GM19035 (cell line): ENCODE data around the gene ITLN2.
"Not testable (repeated sequence)": the region's sequence is repeated elsewhere in the genome, so short reads cannot be mapped to it uniquely, and the experiment has no call there.

Experiments used
- ATAC-seq: cut with Tn5 transposase; IDR thresholded peaks from one replicate; pipeline ENCODE4 v1.9.1; 2021; ENCODE audit not compliant: unreplicated experiment

Gene ITLN2

DNA sequence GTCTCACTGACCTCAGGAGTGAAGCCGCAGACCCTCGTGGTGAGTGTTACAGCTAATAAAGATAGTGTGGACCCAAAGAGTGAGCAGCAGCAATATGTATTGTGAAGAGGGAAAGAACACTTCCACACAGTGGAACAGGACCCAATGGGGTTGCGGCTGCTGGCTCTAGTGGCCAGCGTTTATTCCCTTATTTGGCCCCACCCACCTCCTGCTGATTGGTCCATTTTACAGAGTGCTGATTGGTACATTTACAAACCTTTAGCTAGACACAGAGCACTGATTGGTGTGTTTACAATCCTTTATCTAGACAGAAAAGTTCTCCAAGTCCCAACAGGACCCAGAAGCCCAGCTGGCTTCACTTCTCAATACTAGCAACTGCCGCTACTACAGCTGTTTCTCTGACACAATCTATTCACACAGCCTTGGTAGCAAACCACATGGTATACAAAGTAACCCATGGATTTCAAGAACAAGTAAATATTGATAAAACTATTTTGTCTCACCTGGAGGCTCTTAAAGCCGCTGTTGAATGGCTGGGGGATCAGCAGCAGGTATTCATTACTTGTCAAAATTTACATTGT, 44.3 kb downstream of the ITLN2 start:
- no peak for ATAC-seq

DNA sequence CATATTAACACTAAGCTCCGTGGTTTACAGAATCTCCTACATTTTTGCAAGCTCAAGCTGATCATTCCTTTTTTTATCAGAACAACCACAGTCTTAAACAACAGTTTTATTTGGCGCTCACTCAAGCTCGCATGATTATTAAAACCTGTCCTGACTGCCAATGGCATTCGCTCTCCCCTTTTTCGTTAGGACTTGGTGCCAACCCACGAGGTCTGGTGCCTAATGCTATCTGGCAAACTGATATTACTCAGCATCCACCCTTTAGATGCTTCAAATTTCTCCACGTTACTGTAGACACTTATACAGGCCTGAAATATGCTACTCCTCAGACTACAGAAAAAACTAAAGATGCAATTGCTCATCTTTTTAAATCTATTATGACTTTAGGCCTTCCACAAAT, 46.6 kb downstream of the ITLN2 start:
- ATAC-seq: no peak

DNA sequence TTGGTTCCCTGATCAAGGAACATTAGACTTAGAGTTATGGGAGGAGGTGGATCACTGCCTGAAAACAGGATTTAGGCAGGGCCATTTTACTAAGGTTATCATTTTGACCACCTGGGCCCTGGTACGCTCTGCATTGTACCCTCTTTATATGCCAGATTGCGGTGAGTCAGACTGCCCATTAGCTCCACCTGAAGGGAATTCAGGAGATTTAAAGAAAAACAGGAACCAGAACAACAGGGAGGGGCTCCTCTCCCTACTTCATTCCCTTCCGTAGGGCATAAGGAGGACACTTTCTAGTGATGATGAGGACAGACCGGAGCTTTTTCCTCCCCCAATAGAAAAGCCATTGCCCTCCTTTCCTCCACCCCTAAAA, 49.0 kb downstream of the ITLN2 start:
- ATAC-seq: no peak

DNA sequence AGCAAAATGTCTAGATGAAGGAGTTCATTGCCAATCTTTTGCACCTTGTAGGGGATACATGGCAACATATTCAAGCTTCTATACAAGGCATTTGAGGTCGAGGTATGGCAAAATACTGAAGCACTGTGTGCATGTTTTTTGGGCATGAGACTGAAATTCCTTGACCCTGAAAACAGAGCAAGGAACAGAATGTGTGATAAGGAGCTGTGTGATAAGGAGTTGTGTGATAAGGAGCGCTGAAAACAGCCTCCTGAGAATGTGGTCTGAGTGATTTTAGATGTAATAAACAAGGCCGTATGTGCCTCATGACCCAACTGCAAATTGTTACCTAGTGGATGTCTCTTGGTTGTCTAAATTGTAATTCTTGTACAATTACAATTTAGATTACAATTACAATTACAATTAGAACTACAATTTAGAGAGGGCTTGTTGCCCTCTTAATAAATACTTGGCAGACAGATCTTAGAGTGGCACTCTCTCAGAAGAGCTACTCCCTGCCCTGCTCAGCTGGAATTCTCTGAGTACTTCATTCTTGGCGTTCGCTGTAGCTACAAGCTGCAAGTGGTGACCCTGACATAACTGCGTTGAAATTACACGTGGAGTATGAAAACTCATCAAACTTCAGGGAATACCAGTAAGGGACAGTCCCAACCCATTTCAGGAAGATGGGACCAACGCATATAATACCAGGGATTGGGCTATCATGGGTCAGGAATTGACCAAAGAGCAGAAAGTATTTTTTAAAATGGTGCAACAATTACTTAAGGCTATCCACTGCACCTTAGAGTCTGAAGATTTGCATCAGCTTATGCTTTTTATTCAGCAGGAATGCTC, 49.6 kb downstream of the ITLN2 start:
- no peak for ATAC-seq

DNA sequence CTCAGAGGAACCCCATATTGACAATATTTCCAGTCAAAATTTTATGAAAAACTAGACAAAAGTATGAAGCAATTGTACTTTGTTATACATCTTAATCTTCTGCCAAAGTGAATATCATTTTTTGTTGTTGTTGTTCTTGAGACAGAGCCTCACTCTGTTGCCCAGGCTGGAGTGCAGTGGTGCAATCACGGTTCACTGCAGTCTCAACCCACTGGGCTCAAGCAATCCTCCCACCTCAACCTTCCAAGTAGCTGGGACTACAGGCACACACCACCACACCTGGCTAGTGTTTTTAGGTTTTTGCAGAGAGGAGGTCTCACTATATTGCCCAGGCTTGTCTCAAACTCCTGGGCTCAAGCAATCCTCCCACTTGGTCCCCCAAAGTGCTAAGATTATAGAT, 52.4 kb downstream of the ITLN2 start:
- ATAC-seq: not testable (repeated sequence)

DNA sequence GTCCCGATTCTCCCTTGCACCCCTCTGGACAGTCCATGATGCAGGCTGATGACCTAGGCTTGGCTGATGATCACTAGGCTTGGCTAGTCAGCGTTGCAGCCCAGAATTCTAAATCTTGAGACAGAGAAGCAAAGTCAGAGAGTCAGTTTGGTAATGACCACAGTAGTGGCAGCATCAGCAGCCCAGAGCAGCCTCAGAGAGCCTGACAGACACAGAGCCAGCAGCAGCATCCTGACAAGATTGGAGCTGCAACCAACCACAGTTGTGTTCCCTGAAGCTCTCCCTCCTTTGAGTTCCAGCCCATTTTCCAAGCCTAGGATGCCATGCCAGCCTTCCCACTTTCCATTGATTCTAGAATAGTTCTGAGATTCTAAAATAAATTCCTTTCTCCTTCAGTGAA, 52.8 kb downstream of the ITLN2 start:
- no peak for ATAC-seq

DNA sequence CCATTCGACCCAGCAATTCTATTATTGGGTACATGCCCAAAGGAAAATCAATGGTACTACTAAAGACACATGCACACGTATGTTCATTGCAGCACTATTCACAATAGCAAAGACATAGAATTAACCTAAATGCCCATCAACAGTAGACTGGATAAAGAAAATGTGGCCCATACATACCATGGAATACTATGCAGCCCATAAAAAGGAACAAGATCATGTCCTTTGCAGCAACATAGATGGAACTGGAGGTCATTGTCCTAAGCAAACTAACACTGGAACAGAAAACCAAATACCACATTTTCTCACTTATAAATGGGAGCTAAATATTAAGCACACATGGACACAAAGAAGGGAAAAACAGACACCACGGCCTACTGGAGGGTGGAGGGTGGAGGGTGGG, 53.9 kb downstream of the ITLN2 start:
- ATAC-seq: not testable (repeated sequence)
